Kidney (tissue), 14 donors: ENCODE data around the gene CTIF. TPM values are rescaled to one million over a fixed set of nuclear protein-coding genes. Genes with fewer than 3 reads are reported as not detected.

ENCODE experiments used
- DNase-seq, 5 donors: peaks; one replicate each; pipeline ENCODE4 v3.0.0-alpha.2; 2013 to 2020
- FAIRE-seq: peaks from 2 replicates; lab custom pipeline; 2012; peaks lifted over from hg19 to GRCh38; lab: Jason Lieb, UNC
- H3K27ac ChIP-seq, 2 donors: one replicate each; pipeline ENCODE4 v1.7.0; 2013; ENCODE audit warnings: low read depth in 2 of 2, low read length in 2 of 2, inconsistent platforms in 1 of 2
- H3K27me3 ChIP-seq: one replicate; pipeline ENCODE4 v1.7.1; 2013; ENCODE audit warnings: low read length, inconsistent platforms; ENCODE audit not compliant: control insufficient read depth, insufficient read depth
- H3K36me3 ChIP-seq, 3 donors: one replicate each; pipeline versions ENCODE4 v1.7.0 to v1.7.1; 2013; ENCODE audit warnings: low read length in 3 of 3, control low read depth in 1 of 3, inconsistent platforms in 1 of 3; ENCODE audit not compliant: insufficient read depth in 3 of 3, control insufficient read depth in 2 of 3
- H3K4me1 ChIP-seq, 3 donors: one replicate each; pipeline versions ENCODE4 v1.7.0 to v1.7.1; 2013; ENCODE audit warnings: low read length in 3 of 3, inconsistent platforms in 1 of 3, low read depth in 1 of 3; ENCODE audit not compliant: control insufficient read depth in 2 of 3, insufficient read depth in 2 of 3
- H3K4me3 ChIP-seq, 3 donors: one replicate each; pipeline versions ENCODE4 v1.7.0 to v1.8.1; 2013; ENCODE audit warnings: low read length in 3 of 3, control low read depth in 1 of 3, inconsistent platforms in 1 of 3
- H3K9ac ChIP-seq, 3 donors: one replicate each; pipeline versions ENCODE4 v1.7.0 to v1.7.1; 2013; ENCODE audit warnings: low read length in 3 of 3, control low read depth in 1 of 3, inconsistent platforms in 1 of 3
- H3K9me3 ChIP-seq, 3 donors: one replicate each; pipeline versions ENCODE4 v1.7.0 to v1.7.1; 2013; ENCODE audit warnings: low read length in 3 of 3, control low read depth in 1 of 3, inconsistent platforms in 1 of 3; ENCODE audit not compliant: control insufficient read depth in 2 of 3, insufficient read depth in 1 of 3
- CTCF ChIP-seq: IDR thresholded peaks from 3 replicates; pipeline ENCODE4 v1.5.1; 2012; ENCODE audit warnings: mild to moderate bottlenecking, moderate library complexity, borderline replicate concordance; ENCODE audit not compliant: insufficient read depth; ENCODE audit errors: extremely low read depth
- intact Hi-C: fragments of 100-400 bp; cut with DNase I; formaldehyde crosslinking; loops from one replicate; pipeline ENCODE4 v1.11.1; 2022
- polyA plus RNA-seq: library from polyadenylated mRNA; stranded (reverse); fragments of 350-450 nt; fragmentation: Illumina TruSeq; extraction: RNeasy Lipid Tissue Mini Kit (QIAGEN cat#74804); gene quantifications from one replicate; pipeline ENCODE4 v1.2.3, GENCODE V29; 2014; ENCODE audit warnings: low read depth, low replicate concordance; ENCODE audit not compliant: insufficient read depth
- total RNA-seq: library from RNA; stranded (reverse); fragmentation: NEBNext Ultra II Directional; extraction: Animal tissue kit (Norgen Biotek cat#: 25700); gene quantifications from one replicate; pipeline ENCODE4 v1.2.1, GENCODE V29; 2021
- donor health status: control.
- donor health status: control.
- donor health status: control.
- donor health status: control.
- donor health status: control.
- donor health status: DM: yes; HTN: yes; CAD: no.
- donor health status: Normal renal cell carcinoma (clear cell type).

Gene CTIF
- total and polyA plus RNA-seq, 2 donors from 2014 or later: 37.3 to 41.9 TPM

GRCh38 chr18:48878471-48878870 is 339.6 kb downstream of the CTIF start:
- H3K9me3 ChIP-seq: no peaks in the 10 kb centered on the region
- H3K4me1 ChIP-seq: peaks cover 0 to 6% (median 0%) of the 10 kb centered on the region in 3 donors
- no peak overlapping the region for H3K27ac ChIP-seq
- intact Hi-C loops: no loop called here
- H3K36me3 ChIP-seq: no peaks in the 10 kb centered on the region
- H3K4me3 ChIP-seq: no peak overlapping the region
- no peak for TF ChIP-seq CTCF
- FAIRE-seq (no peak), DNase-seq (peak in 1 of 5 donors; percentile 74)
- peak overlapping the region in 1 of 3 donors; percentile 22 for H3K9ac ChIP-seq
- H3K27me3 ChIP-seq: no peaks in the 10 kb centered on the region

- Histone ChIP-seq H3K27me3 (no peaks in the 10 kb centered on the region), H3K4me3 (no peak overlapping the region), H3K27ac (no peak overlapping the region), H3K4me1 (peaks cover 0 to 6% (median 0%) of the 10 kb centered on the region in 3 donors), H3K9ac (no peak overlapping the region), H3K36me3 (no peaks in the 10 kb centered on the region), H3K9me3 (no peaks in the 10 kb centered on the region)
- intact Hi-C loops: no loop called here
- no peak for TF ChIP-seq CTCF
- FAIRE-seq: no peak
- DNase-seq: peak; percentile 78 to 90 (median 85)
These were observed 340.2 kb downstream of the CTIF start for GRCh38 chr18:48879008-48879431.

- Histone ChIP-seq H3K36me3 (no peaks in the 10 kb centered on the region), H3K9me3 (no peaks in the 10 kb centered on the region), H3K9ac (no peak overlapping the region), H3K4me3 (no peak overlapping the region), H3K4me1 (peaks cover 0 to 8% (median 0%) of the 10 kb centered on the region in 3 donors), H3K27me3 (no peaks in the 10 kb centered on the region), H3K27ac (no peak overlapping the region)
- FAIRE-seq (no peak), DNase-seq (no peak)
- no peak for TF ChIP-seq CTCF
- intact Hi-C loops: no loop called here
These were observed 342.1 kb downstream of the CTIF start for GRCh38 chr18:48880931-48881330.

GRCh38 chr18:48882379-48882778 is 343.5 kb downstream of the CTIF start:
- Histone ChIP-seq H3K4me1 (peaks cover 0 to 11% (median under 1%) of the 10 kb centered on the region in 3 donors), H3K9ac (no peak overlapping the region), H3K9me3 (no peaks in the 10 kb centered on the region), H3K36me3 (no peaks in the 10 kb centered on the region), H3K27ac (no peak overlapping the region), H3K27me3 (no peaks in the 10 kb centered on the region), H3K4me3 (no peak overlapping the region)
- FAIRE-seq: no peak
- intact Hi-C loops: no loop called here
- peak in 1 of 5 donors; percentile 25 for DNase-seq
- no peak for TF ChIP-seq CTCF
